GM19372 (cell line): ENCODE results near the gene ZSCAN5A.
"Not testable (repeated sequence)": the region's sequence is repeated elsewhere in the genome, so short reads cannot be mapped to it uniquely, and the experiment has no call there.

Experiments used
- ATAC-seq: cut with Tn5 transposase; IDR thresholded peaks from one replicate; pipeline ENCODE4 v1.9.1; 2021; ENCODE audit warnings: mild to moderate bottlenecking, low read depth, moderate library complexity; ENCODE audit not compliant: unreplicated experiment

The ZSCAN5A gene

DNA sequence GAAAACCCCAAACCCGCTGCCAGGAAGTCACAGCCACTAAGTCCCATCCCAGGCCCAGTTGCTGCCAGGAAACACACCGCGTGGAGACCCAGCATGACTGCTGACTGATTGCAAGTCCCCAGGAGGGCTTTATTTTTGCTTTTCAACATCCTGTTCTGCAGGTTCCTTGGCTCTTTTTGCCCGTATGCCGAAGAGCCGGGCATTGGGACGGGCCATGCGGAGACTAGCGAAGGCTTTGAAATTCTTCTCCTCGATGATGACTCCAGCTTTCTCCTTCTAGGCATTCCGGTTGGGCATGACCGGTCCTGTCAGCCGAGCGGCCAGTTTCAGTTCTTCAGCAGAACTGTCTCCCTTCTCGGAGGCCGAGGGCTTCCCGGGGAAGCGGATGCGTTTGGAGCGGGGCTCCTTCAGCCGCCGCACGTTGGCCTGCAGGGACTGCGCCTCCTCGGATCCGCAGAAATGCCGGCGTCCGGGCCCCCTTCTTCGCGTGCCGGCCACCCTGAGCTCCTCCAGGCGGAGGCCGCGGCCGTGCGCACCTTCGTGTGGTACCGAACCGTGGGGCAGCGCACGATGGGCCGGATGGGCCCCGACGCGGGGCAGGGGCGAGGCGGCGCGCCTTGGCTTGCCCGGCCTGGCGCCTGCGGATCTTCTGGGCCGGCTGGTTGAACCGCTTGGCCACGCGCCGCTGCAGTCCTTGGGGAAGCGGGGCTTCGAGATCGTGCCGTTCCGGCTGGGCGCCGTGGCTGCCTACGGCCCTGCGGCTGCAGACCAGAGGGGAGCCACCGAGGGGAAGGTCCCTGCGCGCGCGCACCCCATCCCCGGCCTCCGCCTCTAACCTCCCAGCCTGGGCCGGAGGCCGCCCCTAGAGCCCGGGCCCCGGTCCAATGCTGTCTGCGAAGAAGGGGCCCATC lies 97.3 kb downstream of the ZSCAN5A start:
- ATAC-seq: no peak

DNA sequence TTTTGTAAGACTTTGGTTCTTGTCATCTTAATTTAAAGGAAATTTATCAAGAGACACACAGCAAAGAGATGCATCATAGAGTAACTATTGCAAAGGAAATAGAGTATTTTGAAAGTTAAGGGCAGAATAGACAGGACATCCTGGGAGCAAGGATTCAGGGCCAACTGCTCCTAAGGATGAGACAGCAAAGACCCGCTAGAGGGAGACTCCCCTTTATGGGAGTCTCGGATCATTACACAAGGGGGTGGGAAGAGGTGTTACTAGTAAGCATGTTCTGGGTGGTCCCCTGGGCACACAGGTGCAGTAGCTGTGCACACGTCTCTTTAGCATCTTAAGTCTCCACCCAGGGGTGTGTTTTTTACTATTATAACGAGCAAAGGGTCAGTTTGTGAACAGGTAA lies 102.9 kb downstream of the ZSCAN5A start:
- ATAC-seq: no peak

DNA sequence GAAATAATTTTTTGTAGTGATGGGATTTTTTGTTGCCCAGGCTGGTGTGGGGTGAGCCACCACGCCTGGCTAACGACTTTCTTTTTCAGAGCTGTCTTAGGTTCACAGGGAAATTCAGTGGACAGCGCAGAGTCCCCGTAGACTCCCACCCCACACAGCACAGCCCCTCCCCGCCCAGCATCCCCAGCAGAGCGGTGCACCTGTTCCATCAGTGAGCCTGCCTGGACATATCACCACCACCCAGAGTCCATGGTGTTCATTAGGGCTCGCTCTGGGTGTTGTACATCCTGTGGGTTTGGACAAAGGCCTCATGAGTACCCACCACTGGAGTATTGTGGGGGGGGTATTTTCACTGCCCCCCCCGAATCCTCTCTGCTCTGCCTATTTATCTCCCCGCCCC lies 104.6 kb downstream of the ZSCAN5A start:
- not testable (repeated sequence) for ATAC-seq

DNA sequence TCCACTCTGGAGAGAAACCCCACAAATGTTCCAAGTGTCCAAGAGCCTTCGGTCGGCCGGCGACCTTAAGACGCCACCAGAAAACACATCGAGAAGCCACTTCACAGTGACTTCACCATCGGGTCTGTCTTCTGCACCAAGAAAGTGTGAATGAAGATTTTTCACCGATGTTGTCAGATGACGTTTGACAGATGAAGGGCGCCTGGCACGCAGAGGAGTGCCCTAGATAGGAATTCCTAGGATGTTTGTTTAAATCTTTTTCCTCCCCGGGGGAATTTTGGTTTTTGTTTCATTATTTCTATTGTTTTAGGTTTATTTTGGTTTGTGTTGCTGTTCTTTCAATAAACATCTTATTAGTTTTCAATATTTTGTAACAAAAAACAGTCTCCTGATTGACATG lies 105.5 kb downstream of the ZSCAN5A start:
- no peak for ATAC-seq

DNA sequence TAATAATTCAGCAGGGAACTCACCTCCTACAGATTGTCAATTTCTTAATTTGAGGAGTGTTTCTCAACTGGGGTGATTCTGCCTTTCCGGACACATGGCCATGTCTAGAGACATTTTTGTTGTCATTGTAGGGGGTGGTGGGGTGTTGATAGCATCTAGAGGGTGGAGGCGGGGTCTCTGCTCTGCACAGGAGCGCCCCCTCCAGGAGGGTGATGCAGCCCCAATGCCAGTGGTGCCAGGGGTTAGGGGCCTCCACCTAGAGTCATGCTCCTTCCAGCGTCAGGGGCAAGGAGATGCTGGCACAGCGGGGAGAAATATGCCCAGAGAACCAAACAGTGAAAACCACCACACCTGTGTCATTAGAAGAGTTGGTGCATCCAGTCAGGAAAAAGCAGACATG lies 107.1 kb downstream of the ZSCAN5A start:
- ATAC-seq: not testable (repeated sequence)

DNA sequence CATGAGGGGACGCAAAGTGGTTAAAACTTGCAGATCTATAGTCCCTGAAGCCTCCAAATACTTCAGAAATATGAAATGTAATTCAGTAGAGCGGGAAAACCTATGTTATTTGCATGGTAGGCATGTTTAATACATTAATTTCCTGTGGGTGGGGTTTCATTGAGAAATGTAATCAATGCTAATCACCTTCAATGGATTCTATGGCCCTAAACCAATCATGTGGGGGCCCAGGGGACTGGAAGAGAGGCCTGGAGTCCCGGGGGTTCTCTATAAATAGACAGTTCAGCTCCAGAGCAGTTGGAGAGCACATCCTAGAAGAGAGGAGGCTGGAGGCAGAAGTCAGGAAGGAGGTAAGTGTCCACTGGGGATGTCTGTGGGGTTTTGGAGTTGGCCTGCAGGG lies 112.7 kb downstream of the ZSCAN5A start, which contains the start of gene ZSCAN5C:
Gene ZSCAN5C, plus strand, starts transcription at position 301 of the 400 bp plus-strand sequence. CDS start 3,641 bp downstream, outside the sequence.
- no peak for ATAC-seq

DNA sequence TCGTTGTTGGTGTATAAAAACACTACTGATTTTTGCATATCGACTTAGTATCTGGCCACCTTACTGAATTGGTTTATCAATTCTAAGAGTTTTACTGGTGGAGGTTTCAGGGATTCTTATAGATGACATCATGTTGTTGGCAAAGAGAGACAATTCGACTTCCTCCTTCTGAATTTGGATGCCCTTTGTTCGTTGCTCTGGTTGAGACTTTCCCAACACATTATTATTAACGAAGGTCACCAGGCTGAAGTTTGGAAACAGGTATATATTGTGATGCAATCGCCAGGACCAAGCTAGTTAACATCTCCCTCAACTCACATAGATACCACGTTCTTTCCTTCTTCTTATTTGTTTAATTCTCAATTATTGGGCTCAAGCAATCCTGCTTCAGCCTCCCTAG lies 115.0 kb downstream of the ZSCAN5A start:
- ATAC-seq: no peak

DNA sequence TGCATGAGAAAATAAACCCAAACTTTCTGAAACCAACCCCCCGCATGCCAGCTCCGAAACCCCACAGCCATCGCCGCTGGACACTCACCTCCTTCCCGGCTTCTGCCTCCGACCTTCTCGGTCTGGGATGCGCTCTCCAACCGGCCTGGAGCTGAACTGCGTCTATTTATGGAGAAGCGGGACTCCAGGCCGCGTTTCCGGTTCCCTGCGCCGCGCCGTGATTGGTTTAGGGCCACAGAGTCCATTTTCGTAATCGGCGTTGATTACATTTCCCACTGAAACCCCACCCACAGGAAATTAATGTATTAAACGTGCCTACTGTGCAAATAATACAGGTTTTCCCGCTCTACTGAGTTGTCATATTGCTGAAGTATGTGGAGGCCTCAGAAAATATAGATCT lies 117.0 kb downstream of the ZSCAN5A start, which contains the start of gene ZSCAN5B:
Gene ZSCAN5B, minus strand, starts transcription at position 138 of the 400 bp plus-strand sequence. CDS start 4,731 bp downstream, outside the sequence.
- ATAC-seq: not testable (repeated sequence)

DNA sequence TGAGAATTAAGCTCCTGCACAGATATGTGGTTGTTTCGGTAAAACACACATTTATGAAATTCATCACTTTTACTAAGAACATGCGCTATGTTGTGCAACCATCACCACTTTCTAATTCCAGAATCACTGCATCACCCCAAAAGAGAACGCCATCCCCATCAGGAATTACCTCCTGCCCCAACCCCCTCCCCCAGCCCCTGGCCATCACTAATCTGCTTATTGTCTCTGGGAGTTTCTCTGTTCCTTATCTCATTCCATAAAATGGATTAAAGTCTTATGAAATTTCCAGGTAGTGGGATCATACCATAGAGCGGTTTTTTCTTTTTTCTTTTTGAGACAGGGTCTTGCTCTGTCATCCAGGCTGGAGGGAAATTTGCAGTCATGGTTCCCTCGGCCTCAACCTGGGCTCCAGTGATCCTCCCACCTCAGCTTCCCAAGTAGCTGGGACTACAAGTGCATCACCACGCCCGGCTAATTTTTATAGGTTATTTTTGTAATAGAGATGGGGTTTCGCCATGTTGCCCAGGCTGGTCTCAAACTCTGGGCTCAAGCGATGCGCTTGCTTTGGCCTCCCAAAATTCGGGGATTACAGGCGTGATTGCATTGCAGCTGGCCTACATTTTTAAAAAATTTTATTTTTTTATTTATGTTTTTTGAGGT lies 120.5 kb downstream of the ZSCAN5A start:
- ATAC-seq: no peak

DNA sequence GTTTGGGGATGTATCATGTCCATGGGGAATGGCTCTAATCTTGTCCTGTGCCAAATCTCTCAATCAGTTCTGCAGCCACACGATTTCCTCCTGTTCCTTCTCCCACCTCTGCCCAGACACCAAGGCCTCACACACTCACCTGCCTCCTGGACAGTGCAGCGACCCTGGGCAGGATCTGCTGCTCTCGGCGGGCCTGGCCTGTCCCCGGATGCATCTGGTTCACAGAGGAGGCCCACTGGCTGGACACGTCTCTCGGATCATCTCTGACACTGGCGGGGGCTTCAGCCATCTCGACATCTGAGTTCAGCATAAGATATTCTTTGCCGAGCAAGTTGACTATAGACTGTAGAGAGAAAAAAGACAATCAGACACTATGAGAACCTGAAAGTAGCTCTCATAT lies 122.9 kb downstream of the ZSCAN5A start:
- ATAC-seq: no peak

DNA sequence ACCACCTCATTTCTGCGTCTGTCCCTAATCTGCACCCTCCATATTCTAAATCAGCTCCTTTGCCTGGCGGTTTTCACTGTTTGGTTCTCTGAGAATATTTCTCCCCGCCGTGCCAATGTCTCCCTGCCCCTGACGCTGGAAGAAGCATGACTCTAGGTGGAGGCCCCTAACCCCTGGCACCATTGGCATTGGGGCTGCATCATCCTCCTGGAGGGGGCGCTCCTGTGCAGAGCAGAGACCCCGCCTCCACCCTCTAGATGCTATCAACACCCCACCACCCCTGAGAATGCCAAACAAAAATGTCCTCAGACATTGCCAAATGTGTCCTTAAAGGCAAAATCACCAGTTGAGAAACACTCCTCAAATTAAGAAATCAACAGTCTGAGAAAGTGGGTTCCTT lies 123.5 kb downstream of the ZSCAN5A start:
- no peak for ATAC-seq

DNA sequence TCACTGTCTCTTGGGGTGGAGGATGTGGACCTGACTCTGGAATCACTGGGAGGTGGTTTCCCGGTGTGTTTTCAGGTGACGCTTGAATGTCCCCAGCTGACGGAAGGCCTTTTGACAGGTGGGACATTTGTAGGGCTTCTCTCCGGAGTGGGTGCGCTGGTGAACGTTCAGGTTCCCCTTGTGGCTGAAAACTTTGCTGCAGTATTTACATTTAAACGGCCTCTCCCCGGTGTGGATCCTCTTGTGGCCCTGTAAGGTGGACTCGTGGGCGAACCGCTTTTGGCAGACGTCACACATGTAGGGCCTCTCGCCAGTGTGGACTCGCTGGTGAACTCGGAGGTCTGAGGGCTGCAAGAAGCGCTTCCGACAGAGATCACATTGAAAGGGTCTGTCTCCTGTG lies 124.9 kb downstream of the ZSCAN5A start:
- ATAC-seq: no peak

DNA sequence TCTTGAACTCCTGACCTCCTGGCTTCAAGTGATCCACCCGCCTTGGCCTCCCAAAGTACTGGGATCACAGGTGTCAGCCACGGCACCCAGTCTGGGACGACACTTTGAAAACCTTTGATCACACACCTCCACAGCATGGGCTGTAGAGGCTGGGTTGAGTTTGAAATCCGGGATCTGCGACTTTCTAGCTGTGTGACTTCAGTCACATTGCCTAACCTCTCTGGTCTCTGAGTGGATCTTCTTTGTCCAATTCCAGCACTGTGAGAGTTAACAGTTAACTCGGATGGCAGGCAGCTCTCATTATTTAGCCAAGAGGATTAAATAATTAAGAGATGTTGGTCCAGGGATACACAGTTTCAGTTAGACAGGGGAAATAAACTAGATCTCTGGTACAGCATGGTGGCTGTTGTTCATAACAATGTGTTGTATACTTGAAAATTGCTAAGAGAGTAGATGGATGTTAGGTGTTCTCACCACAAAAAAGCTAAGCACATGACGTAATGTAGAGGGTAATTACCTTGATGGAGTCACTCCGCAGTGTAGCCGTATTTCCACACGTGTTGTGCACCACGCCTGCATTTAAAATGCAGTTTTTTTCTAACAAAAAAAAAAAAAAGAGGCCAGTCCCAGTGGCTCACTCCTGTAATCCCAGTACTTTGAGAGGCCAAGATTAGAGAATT lies 136.9 kb downstream of the ZSCAN5A start:
- ATAC-seq: no peak

DNA sequence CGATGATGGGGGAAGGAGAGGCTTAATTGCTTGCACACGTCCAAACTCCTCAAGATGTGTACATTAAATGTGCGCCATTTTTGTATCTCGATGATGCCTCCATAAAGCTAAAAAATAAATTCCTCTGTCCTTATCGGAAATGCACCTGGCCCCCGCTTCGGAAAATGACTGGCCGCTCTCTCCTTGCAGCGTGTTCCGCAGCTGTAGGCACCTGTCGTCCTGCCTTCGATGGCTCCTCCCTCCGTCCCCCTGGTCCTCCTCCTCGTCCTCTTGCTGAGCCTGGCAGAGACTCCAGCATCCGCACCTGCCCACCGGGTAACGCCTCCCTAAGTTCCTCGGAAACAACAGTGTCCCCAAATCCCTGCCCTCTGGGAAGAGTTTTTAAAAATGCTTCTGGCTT lies 137.8 kb downstream of the ZSCAN5A start:
- ATAC-seq: no peak

DNA sequence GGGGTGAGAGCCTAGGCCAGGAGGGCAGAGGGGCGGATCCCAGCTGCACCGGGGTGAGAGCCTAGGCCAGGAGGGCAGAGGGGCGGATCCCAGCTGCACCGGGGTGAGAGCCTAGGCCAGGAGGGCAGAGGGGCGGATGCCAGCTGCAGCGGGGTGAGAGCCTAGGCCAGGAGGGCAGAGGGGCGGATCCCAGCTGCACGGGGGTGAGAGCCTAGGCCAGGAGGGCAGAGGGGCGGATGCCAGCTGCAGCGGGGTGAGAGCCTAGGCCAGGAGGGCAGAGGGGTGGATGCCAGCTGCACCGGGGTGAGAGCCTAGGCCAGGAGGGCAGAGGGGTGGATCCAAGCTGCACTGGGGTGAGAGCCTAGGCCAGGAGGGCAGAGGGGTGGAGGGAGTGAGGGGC lies 138.3 kb downstream of the ZSCAN5A start:
- not testable (repeated sequence) for ATAC-seq

DNA sequence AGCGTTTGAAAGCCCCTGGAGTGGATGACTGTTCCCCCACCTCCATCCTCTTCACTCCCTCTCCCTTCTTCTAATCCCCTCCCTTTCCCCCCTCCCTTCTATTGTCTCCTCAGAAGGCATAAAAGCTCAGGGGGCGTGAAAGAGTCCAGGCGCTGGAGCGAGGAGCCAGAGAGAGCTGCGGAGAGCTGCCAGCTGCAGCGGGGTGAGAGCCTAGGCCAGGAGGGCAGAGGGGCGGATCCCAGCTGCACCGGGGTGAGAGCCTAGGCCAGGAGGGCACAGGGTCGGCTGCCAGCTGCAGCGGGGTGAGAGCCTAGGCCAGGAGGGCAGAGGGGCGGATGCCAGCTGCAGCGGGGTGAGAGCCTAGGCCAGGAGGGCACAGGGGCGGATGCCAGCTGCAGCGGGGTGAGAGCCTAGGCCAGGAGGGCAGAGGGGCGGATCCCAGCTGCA lies 138.8 kb downstream of the ZSCAN5A start, which contains the start of gene GALP:
Gene GALP, plus strand, starts transcription at position 148 of the 447 bp plus-strand sequence. CDS start 1,101 bp downstream, outside the sequence.
- not testable (repeated sequence) for ATAC-seq

DNA sequence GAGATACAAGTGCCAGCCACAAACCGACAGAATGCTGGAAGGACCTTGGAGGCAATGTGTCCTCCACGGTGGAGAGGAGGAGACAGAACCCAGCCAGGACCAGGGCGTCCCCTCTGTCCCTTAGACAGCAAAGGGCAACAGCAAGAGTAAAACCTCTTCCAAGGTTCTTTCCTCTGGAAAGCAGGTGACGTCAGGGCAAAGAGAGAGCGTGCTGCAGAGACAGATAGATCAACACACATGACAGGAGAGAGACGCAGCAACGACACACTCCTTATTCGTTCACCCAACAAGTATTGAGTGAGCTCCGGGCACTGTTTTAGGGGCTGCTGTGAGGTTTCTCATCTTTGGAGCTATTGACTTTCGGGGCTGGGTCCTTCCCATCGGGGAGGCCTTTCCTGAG lies 140.1 kb downstream of the ZSCAN5A start:
- no peak for ATAC-seq

DNA sequence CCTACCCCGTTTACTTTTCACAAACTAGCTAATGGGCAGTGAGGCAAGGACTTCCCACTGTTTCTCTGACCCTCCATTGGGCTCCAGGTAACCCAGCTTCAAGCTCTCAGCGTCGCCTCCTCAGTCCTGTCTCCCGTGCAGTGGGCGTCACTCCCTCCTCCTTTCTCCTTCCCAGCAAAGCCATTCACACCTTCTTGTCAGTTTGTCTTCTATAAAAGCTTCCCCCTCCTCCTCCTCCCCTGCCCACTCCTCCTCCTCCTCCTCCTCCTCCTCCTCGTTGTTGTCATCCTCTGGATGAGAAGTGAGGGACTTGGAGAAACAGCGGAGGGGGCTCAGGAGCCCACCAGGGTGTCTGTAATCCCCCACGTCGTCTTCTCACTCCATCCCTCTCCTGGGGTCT lies 140.6 kb downstream of the ZSCAN5A start:
- no peak for ATAC-seq
